ENCODE measurements around the gene IQCH. TPM values are rescaled to one million over a fixed set of nuclear protein-coding genes. Genes with fewer than 3 reads are reported as not detected.
A peak's percentile ranks its signal among the peaks of the same experiment; 100 is the strongest.
"Not testable (repeated sequence)": the region's sequence is repeated elsewhere in the genome, so short reads cannot be mapped to it uniquely, and the experiment has no call there.

Gene IQCH
- total RNA-seq, 1 experiment from 2014 or later: 5.7 TPM

GRCh38 chr15:67422296-67422695 is 167.7 kb downstream of the IQCH start:
- DNase-seq (ENCODE audit: extremely low read depth, low read depth): no peak

GRCh38 chr15:67433495-67434099 is 179.0 kb downstream of the IQCH start:
- peak; percentile 43 for DNase-seq (ENCODE audit: extremely low read depth, low read depth)

- not testable (repeated sequence) for DNase-seq (ENCODE audit: extremely low read depth, low read depth)
These were observed 182.0 kb downstream of the IQCH start for GRCh38 chr15:67436351-67437250.

GRCh38 chr15:67444100-67444499 is 189.5 kb downstream of the IQCH start:
- DNase-seq (ENCODE audit: extremely low read depth, low read depth): no peak

GRCh38 chr15:67446449-67446848 is 191.9 kb downstream of the IQCH start:
- no peak for DNase-seq (ENCODE audit: extremely low read depth, low read depth)

- not testable (repeated sequence) for DNase-seq (ENCODE audit: extremely low read depth, low read depth)
These were observed 193.8 kb downstream of the IQCH start for GRCh38 chr15:67448372-67448771.

- DNase-seq (ENCODE audit: extremely low read depth, low read depth): peak; percentile 49
These were observed 199.1 kb downstream of the IQCH start for GRCh38 chr15:67453703-67454102.

GRCh38 chr15:67456677-67457529 is 202.3 kb downstream of the IQCH start:
- DNase-seq (ENCODE audit: extremely low read depth, low read depth): peak; percentile 63

- DNase-seq (ENCODE audit: extremely low read depth, low read depth): no peak
These were observed 203.9 kb downstream of the IQCH start for GRCh38 chr15:67458331-67459029.

- no peak for DNase-seq (ENCODE audit: extremely low read depth, low read depth)
These were observed 205.9 kb downstream of the IQCH start for GRCh38 chr15:67460521-67460920.

- DNase-seq (ENCODE audit: extremely low read depth, low read depth): no peak
These were observed 207.1 kb downstream of the IQCH start for GRCh38 chr15:67461735-67462134.

GRCh38 chr15:67462875-67463274 is 208.3 kb downstream of the IQCH start:
- no peak for DNase-seq (ENCODE audit: extremely low read depth, low read depth)

GRCh38 chr15:67463488-67463887 is 208.9 kb downstream of the IQCH start:
- DNase-seq (ENCODE audit: extremely low read depth, low read depth): no peak

- DNase-seq (ENCODE audit: extremely low read depth, low read depth): no peak
These were observed 210.8 kb downstream of the IQCH start for GRCh38 chr15:67465196-67465952.

GRCh38 chr15:67468416-67468815 is 213.8 kb downstream of the IQCH start:
- no peak for DNase-seq (ENCODE audit: extremely low read depth, low read depth)

- DNase-seq (ENCODE audit: extremely low read depth, low read depth): no peak
These were observed 215.1 kb downstream of the IQCH start for GRCh38 chr15:67469680-67470079.

- no peak for DNase-seq (ENCODE audit: extremely low read depth, low read depth)
These were observed 218.4 kb downstream of the IQCH start for GRCh38 chr15:67472957-67473356.

- no peak for DNase-seq (ENCODE audit: extremely low read depth, low read depth)
These were observed 220.0 kb downstream of the IQCH start for GRCh38 chr15:67474405-67475110.

Measured in NCI-H460 (cell line).